NB4 (cell line): ENCODE measurements around the gene EXOC4.

Experiments used
- POLR2A ChIP-seq: IDR thresholded peaks from 2 replicates; pipeline ENCODE4 v1.6.1; 2011; ENCODE audit warnings: mild to moderate bottlenecking; ENCODE audit not compliant: insufficient read length; ENCODE audit errors: extremely low read depth
- TF ChIP-seq, protein P1 (sequence below): IDR thresholded peaks from one replicate; pipeline ENCODE4 v1.5.1; 2012; ENCODE audit warnings: low read depth, low read length

DNA sequence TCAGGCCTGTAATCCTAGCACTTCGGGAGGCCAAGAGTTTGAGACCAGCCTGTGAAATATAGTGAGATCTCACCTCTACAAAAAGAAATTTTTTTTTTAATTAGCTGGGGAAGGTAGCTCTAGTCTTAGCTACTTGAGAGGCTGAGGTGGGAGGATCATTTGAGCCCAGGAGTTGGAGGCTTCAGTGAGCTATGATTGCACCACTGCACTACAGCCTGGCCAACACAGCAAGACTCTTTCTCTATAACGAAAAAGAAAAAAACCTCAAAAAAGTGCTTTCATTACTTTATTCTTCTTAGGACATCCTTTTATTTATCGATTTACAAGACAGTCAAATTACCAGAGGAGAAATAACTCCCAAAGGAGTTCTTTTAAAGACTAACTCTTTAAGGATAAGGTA is 49.4 kb upstream of the EXOC4 start:
- TF ChIP-seq, protein P1, sequence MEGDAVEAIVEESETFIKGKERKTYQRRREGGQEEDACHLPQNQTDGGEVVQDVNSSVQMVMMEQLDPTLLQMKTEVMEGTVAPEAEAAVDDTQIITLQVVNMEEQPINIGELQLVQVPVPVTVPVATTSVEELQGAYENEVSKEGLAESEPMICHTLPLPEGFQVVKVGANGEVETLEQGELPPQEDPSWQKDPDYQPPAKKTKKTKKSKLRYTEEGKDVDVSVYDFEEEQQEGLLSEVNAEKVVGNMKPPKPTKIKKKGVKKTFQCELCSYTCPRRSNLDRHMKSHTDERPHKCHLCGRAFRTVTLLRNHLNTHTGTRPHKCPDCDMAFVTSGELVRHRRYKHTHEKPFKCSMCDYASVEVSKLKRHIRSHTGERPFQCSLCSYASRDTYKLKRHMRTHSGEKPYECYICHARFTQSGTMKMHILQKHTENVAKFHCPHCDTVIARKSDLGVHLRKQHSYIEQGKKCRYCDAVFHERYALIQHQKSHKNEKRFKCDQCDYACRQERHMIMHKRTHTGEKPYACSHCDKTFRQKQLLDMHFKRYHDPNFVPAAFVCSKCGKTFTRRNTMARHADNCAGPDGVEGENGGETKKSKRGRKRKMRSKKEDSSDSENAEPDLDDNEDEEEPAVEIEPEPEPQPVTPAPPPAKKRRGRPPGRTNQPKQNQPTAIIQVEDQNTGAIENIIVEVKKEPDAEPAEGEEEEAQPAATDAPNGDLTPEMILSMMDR: no peak
- TF ChIP-seq POLR2A: no peak
